GM10266 (cell line): Measurements from ENCODE around the gene LRIG3.

Experiments used
- DNase-seq: peaks from one replicate; pipeline ENCODE4 v3.0.0; 2012; ENCODE audit errors: extremely low spot score
- TF ChIP-seq, protein P1 (sequence below): IDR thresholded peaks from 2 replicates; pipeline ENCODE4 v1.5.1; 2012; ENCODE audit warnings: mild to moderate bottlenecking, low read depth; ENCODE audit not compliant: control insufficient read depth, insufficient read depth; ENCODE audit errors: missing control alignments

The LRIG3 gene

DNA sequence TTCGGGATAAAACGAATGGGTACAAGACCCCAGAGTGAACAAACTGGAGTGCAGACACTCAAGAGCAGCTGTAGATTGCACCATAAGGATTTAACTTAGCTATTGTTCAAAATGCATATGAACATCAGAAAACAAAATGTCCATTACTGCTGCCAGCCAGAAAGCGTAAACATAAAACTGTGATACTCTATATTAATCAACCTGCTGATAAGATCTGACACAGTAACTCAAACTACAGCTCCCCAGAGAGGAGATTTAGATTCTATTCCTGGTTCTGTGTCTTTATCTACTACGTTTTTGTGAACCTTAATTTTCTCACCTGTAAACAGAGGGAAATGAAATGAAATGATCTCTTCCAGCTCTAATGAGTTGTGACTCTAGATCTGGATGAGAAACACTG lies 22.3 kb downstream of the LRIG3 start:
- TF ChIP-seq, protein P1, sequence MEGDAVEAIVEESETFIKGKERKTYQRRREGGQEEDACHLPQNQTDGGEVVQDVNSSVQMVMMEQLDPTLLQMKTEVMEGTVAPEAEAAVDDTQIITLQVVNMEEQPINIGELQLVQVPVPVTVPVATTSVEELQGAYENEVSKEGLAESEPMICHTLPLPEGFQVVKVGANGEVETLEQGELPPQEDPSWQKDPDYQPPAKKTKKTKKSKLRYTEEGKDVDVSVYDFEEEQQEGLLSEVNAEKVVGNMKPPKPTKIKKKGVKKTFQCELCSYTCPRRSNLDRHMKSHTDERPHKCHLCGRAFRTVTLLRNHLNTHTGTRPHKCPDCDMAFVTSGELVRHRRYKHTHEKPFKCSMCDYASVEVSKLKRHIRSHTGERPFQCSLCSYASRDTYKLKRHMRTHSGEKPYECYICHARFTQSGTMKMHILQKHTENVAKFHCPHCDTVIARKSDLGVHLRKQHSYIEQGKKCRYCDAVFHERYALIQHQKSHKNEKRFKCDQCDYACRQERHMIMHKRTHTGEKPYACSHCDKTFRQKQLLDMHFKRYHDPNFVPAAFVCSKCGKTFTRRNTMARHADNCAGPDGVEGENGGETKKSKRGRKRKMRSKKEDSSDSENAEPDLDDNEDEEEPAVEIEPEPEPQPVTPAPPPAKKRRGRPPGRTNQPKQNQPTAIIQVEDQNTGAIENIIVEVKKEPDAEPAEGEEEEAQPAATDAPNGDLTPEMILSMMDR, result no peak
- DNase-seq, result no peak

DNA sequence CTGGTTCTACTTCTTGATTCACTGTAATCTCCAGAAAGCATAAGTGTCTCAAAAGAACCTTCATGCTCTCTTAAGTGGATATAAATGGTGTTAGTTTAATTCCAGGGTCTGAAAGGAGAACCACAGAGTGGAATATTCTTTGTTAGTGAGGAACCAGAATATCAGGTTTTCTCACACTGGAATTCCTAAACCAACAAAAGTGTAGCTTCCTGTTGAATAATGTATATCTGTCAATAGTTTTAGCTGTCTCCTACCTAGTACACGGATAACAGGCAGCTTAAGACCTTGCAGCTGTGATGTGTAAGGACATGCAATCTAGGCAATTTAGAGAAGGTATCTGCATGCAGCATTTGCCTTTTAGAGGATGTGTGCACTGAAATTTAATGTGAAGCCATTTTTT lies 24.0 kb downstream of the LRIG3 start:
- TF ChIP-seq, protein P1, result no peak
- no peak for DNase-seq

DNA sequence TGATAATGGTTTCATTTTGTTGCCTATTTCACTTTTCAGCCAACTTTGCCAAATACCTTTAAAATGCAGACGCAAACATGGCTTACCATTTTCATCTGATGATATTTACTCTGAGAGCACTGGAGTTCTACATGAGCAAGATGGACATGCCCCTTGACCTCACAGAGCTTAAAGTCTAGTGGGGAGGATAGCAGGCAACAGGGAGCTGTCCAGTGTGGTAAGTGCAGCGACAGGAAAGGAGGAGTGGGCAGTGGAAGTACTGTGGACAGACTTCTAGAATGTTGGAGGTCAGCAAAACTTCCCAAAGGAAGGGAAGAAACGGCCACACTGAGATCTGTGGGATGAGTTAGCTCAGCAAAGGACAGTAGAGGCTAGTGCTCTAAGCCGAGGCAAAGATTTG lies 25.3 kb downstream of the LRIG3 start:
- DNase-seq, result no peak
- TF ChIP-seq, protein P1, result no peak

DNA sequence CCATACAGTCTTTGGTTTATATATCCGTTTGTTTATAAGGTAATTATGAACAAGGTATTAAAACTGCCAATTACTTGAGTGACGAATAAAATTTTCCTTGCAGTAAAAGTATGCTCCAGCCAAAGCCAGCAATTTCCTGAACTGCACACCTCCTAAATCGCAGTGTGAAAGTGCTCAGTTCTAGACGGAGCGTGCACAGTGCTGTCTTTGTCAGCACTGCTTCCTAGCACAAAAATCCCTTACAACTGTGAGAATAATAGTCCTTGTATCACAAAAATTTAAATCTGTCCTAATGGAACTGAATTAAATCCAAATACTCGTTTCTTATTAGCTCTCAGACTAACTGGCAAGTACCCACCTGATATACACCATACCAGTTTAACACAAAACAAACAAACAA lies 26.3 kb downstream of the LRIG3 start:
- DNase-seq, result no peak

DNA sequence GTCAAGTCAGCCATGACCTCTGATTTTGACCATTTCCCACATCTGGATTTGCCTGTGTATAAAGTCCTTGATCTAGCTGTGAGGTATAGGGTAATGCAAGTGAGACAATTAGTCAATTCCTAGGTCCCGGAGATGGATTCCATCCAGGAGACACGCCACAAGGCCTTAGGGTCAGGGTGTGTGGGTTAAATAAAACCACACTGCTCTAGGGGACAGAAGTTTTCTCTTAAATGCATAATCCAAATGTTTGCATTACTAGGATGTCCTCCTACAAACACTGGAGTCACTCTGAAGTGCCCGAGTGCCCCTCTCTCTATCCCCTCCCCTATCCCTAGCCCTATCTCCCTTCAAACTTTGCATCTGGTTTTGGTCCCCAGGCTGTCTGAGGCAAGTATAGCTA lies 26.8 kb downstream of the LRIG3 start:
- DNase-seq, result no peak
- TF ChIP-seq, protein P1, result no peak

More for the DNA sequence above, 26.3 kb downstream of the LRIG3 start:
- TF ChIP-seq, protein P1, result no peak

DNA sequence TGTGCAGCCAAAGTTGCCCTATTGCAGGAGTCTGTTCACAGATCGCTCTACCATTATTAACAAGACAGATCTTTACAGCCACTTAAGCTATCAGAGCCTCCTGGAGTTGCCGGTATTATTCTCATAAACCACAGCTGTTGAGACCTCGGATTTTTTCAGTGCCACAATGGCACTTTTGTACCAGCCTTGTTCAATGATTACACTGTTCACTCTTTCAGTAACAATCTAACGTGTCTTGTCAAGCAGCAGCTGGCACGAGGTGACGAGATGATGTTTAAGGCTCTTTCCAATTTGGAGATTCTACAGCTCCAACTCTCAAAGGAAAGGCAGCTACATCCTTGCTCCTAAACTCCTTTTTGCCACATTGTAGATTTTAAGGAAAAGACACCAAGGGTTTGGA lies 30.7 kb downstream of the LRIG3 start:
- DNase-seq, result no peak
- TF ChIP-seq, protein P1, result no peak

DNA sequence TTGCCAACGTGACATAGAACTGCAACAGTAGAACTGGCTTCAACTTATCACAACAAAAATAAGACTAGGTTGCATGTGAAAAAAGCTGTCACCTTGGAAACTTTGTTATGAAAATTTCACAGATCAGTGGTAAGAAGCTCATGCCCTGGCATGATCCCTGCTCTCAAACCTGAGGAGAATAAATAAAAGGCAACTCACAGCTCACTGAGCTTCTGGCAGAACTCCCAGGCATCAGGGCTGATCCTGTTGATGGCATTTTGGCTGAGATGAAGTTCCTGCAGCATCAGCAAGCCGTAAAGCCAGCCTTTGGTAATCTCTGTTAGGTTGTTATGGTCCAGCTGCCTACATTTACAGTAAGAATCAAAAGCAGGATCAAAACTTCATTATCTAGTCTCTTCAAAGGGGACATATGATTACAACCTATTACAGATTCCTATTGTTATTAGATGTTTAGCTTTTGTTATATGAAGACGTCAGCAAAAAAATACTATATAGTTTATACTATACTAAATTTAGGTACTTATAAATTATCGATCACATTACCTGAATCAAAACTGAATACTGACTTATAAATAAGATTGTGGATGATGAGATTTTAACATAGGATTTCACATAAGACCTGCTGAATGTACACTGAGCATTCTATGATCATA lies 32.0 kb downstream of the LRIG3 start:
- no peak for DNase-seq
- TF ChIP-seq, protein P1, result no peak
